ENCODE data around the gene MCTP2.

Gene MCTP2

GRCh38 chr15:94370206-94370935 is 139.0 kb downstream of the MCTP2 start:
- TF ChIP-seq ZNF274 (IDR thresholded peaks at IDR 0.05; ENCODE audit: low read depth, low read length) (no peak), SUZ12 (IDR thresholded peaks at IDR 0.05; ENCODE audit: extremely low read depth, insufficient read depth, insufficient read length) (no peak), YY1 (IDR thresholded peaks at IDR 0.05; ENCODE audit: insufficient read depth, insufficient read length) (no peak)
- Histone ChIP-seq H3K9me3 (ENCODE audit: insufficient read depth, low read length) (no peaks in the 10 kb centered on the region), H3K4me1 (ENCODE audit: insufficient read depth, insufficient read length) (no peaks in the 10 kb centered on the region), H3K4me3 (ENCODE audit: insufficient read length, low read depth) (no peak overlapping the region), H3K9ac (ENCODE audit: insufficient read length, low read depth) (no peak overlapping the region), H3K27me3 (ENCODE audit: insufficient read depth, insufficient read length) (no peaks in the 10 kb centered on the region), H3K36me3 (ENCODE audit: insufficient read depth, insufficient read length, low read length) (no peaks in the 10 kb centered on the region)
- DNase-seq (ENCODE audit: low read depth, low spot score) = no peak

- Histone ChIP-seq H3K9ac (ENCODE audit: insufficient read length, low read depth) (no peak overlapping the region), H3K36me3 (ENCODE audit: insufficient read depth, insufficient read length, low read length) (no peaks in the 10 kb centered on the region), H3K4me3 (ENCODE audit: insufficient read length, low read depth) (no peak overlapping the region), H3K4me1 (ENCODE audit: insufficient read depth, insufficient read length) (no peaks in the 10 kb centered on the region), H3K27me3 (ENCODE audit: insufficient read depth, insufficient read length) (no peaks in the 10 kb centered on the region), H3K9me3 (ENCODE audit: insufficient read depth, low read length) (no peaks in the 10 kb centered on the region)
- TF ChIP-seq YY1 (IDR thresholded peaks at IDR 0.05; ENCODE audit: insufficient read depth, insufficient read length) = no peak
- no peak for TF ChIP-seq ZNF274 (IDR thresholded peaks at IDR 0.05; ENCODE audit: low read depth, low read length)
- no peak for TF ChIP-seq SUZ12 (IDR thresholded peaks at IDR 0.05; ENCODE audit: extremely low read depth, insufficient read depth, insufficient read length)
- DNase-seq (ENCODE audit: low read depth, low spot score) = no peak
These were observed 139.6 kb downstream of the MCTP2 start for GRCh38 chr15:94370936-94371285.

GRCh38 chr15:94372821-94373220 is 141.5 kb downstream of the MCTP2 start:
- H3K9me3 ChIP-seq (ENCODE audit: insufficient read depth, low read length) = no peaks in the 10 kb centered on the region
- no peaks in the 10 kb centered on the region for H3K4me1 ChIP-seq (ENCODE audit: insufficient read depth, insufficient read length)
- H3K9ac ChIP-seq (ENCODE audit: insufficient read length, low read depth) = no peak overlapping the region
- H3K36me3 ChIP-seq (ENCODE audit: insufficient read depth, insufficient read length, low read length) = no peaks in the 10 kb centered on the region
- no peaks in the 10 kb centered on the region for H3K27me3 ChIP-seq (ENCODE audit: insufficient read depth, insufficient read length)
- no peak overlapping the region for H3K4me3 ChIP-seq (ENCODE audit: insufficient read length, low read depth)
- TF ChIP-seq SUZ12 (IDR thresholded peaks at IDR 0.05; ENCODE audit: extremely low read depth, insufficient read depth, insufficient read length) (no peak), ZNF274 (IDR thresholded peaks at IDR 0.05; ENCODE audit: low read depth, low read length) (no peak), YY1 (IDR thresholded peaks at IDR 0.05; ENCODE audit: insufficient read depth, insufficient read length) (no peak)
- no peak for DNase-seq (ENCODE audit: low read depth, low spot score)

- Histone ChIP-seq H3K4me1 (ENCODE audit: insufficient read depth, insufficient read length) (no peaks in the 10 kb centered on the region), H3K27me3 (ENCODE audit: insufficient read depth, insufficient read length) (no peaks in the 10 kb centered on the region), H3K4me3 (ENCODE audit: insufficient read length, low read depth) (no peak overlapping the region), H3K36me3 (ENCODE audit: insufficient read depth, insufficient read length, low read length) (no peaks in the 10 kb centered on the region), H3K9me3 (ENCODE audit: insufficient read depth, low read length) (no peaks in the 10 kb centered on the region), H3K9ac (ENCODE audit: insufficient read length, low read depth) (no peak overlapping the region)
- TF ChIP-seq ZNF274 (IDR thresholded peaks at IDR 0.05; ENCODE audit: low read depth, low read length) (no peak), SUZ12 (IDR thresholded peaks at IDR 0.05; ENCODE audit: extremely low read depth, insufficient read depth, insufficient read length) (no peak), YY1 (IDR thresholded peaks at IDR 0.05; ENCODE audit: insufficient read depth, insufficient read length) (no peak)
- DNase-seq (ENCODE audit: low read depth, low spot score) = no peak
These were observed 144.6 kb downstream of the MCTP2 start for GRCh38 chr15:94375997-94376396.

- DNase-seq (ENCODE audit: low read depth, low spot score) = no peak
- H3K9ac ChIP-seq (ENCODE audit: insufficient read length, low read depth) = no peak overlapping the region
- H3K27me3 ChIP-seq (ENCODE audit: insufficient read depth, insufficient read length) = no peaks in the 10 kb centered on the region
- H3K9me3 ChIP-seq (ENCODE audit: insufficient read depth, low read length) = no peaks in the 10 kb centered on the region
- H3K4me3 ChIP-seq (ENCODE audit: insufficient read length, low read depth) = no peak overlapping the region
- H3K4me1 ChIP-seq (ENCODE audit: insufficient read depth, insufficient read length) = no peaks in the 10 kb centered on the region
- H3K36me3 ChIP-seq (ENCODE audit: insufficient read depth, insufficient read length, low read length) = no peaks in the 10 kb centered on the region
- TF ChIP-seq YY1 (IDR thresholded peaks at IDR 0.05; ENCODE audit: insufficient read depth, insufficient read length) = no peak
- TF ChIP-seq ZNF274 (IDR thresholded peaks at IDR 0.05; ENCODE audit: low read depth, low read length) = no peak
- TF ChIP-seq SUZ12 (IDR thresholded peaks at IDR 0.05; ENCODE audit: extremely low read depth, insufficient read depth, insufficient read length) = no peak
These were observed 148.6 kb downstream of the MCTP2 start for GRCh38 chr15:94379986-94380385.

GRCh38 chr15:94380798-94381197 is 149.4 kb downstream of the MCTP2 start:
- no peak for DNase-seq (ENCODE audit: low read depth, low spot score)
- Histone ChIP-seq H3K9me3 (ENCODE audit: insufficient read depth, low read length) (no peaks in the 10 kb centered on the region), H3K4me3 (ENCODE audit: insufficient read length, low read depth) (no peak overlapping the region), H3K4me1 (ENCODE audit: insufficient read depth, insufficient read length) (no peaks in the 10 kb centered on the region), H3K36me3 (ENCODE audit: insufficient read depth, insufficient read length, low read length) (no peaks in the 10 kb centered on the region), H3K9ac (ENCODE audit: insufficient read length, low read depth) (no peak overlapping the region), H3K27me3 (ENCODE audit: insufficient read depth, insufficient read length) (no peaks in the 10 kb centered on the region)
- TF ChIP-seq YY1 (IDR thresholded peaks at IDR 0.05; ENCODE audit: insufficient read depth, insufficient read length) (no peak), ZNF274 (IDR thresholded peaks at IDR 0.05; ENCODE audit: low read depth, low read length) (no peak), SUZ12 (IDR thresholded peaks at IDR 0.05; ENCODE audit: extremely low read depth, insufficient read depth, insufficient read length) (no peak)

GRCh38 chr15:94381384-94381783 is 150.0 kb downstream of the MCTP2 start:
- Histone ChIP-seq H3K4me1 (ENCODE audit: insufficient read depth, insufficient read length) (no peaks in the 10 kb centered on the region), H3K27me3 (ENCODE audit: insufficient read depth, insufficient read length) (no peaks in the 10 kb centered on the region), H3K9me3 (ENCODE audit: insufficient read depth, low read length) (no peaks in the 10 kb centered on the region), H3K9ac (ENCODE audit: insufficient read length, low read depth) (no peak overlapping the region), H3K36me3 (ENCODE audit: insufficient read depth, insufficient read length, low read length) (no peaks in the 10 kb centered on the region), H3K4me3 (ENCODE audit: insufficient read length, low read depth) (no peak overlapping the region)
- no peak for TF ChIP-seq ZNF274 (IDR thresholded peaks at IDR 0.05; ENCODE audit: low read depth, low read length)
- TF ChIP-seq SUZ12 (IDR thresholded peaks at IDR 0.05; ENCODE audit: extremely low read depth, insufficient read depth, insufficient read length) = no peak
- no peak for TF ChIP-seq YY1 (IDR thresholded peaks at IDR 0.05; ENCODE audit: insufficient read depth, insufficient read length)
- no peak for DNase-seq (ENCODE audit: low read depth, low spot score)
